Adrenal gland (tissue), 5 donors: Measurements from ENCODE around the gene LARP4B.

Experiments
- CTCF ChIP-seq, 6 experiments: fragments of 450-650 bp in 4 of 6; fragments of 200-600 bp in 2 of 6; sonication (generic) in 1 of 6; IDR thresholded peaks; 1 replicate in 5 of 6; 2 replicates in 1 of 6; pipeline versions ENCODE4 v1.5.1 to v1.8.0; 2016 to 2021; ENCODE audit warnings: antibody characterized with exemption in 6 of 6, mild to moderate bottlenecking in 2 of 6, moderate library complexity in 1 of 6
- POLR2A ChIP-seq, 2 donors: fragments of 450-650 bp; IDR thresholded peaks; one replicate each; pipeline ENCODE4 v1.6.1; 2017; ENCODE audit warnings: antibody characterized with exemption in 2 of 2, mild to moderate bottlenecking in 2 of 2, moderate library complexity in 1 of 2
- donor health status: DM: no; HTN: no; CAD: no.

- no peak for TF ChIP-seq CTCF (IDR thresholded peaks at IDR 0.05)
- TF ChIP-seq POLR2A (IDR thresholded peaks at IDR 0.05) = no peak
Observed at GRCh38 chr10:782751-783648, 148.5 kb downstream of the LARP4B start.
